ENCODE measurements around the gene NDUFAF5.

- TF ChIP-seq CTCF (IDR thresholded peaks at IDR 0.05) (no peak), ZFX (IDR thresholded peaks at IDR 0.05; ENCODE audit: borderline replicate concordance) (no peak)
Observed at GRCh38 chr20:13831476-13831875, 46.6 kb downstream of the NDUFAF5 start.
